Neural crest cell (in vitro differentiated cells): ENCODE data around the gene SF3A2. TPM values are rescaled to one million over a fixed set of nuclear protein-coding genes. Genes with fewer than 3 reads are reported as not detected.
A peak's percentile ranks its signal among the peaks of the same experiment; 100 is the strongest.

ENCODE experiments used
- DNase-seq: peaks from one replicate; pipeline ENCODE4 v3.0.0; 2021; ENCODE audit warnings: low read depth, mixed read lengths, low spot score
- H3K27ac Mint-ChIP-seq: one replicate; pipeline ENCODE4 v1.8.0; 2021; ENCODE audit warnings: mild to moderate bottlenecking, mixed read lengths; ENCODE audit not compliant: unreplicated experiment
- H3K27me3 Mint-ChIP-seq: 2 replicates; pipeline ENCODE4 v1.8.0; 2021; ENCODE audit warnings: low read depth, mild to moderate bottlenecking, mixed read lengths
- H3K36me3 Mint-ChIP-seq: 2 replicates; pipeline ENCODE4 v1.8.0; 2021; ENCODE audit warnings: low read depth, mild to moderate bottlenecking, mixed read lengths
- H3K4me1 Mint-ChIP-seq: 2 replicates; pipeline ENCODE4 v1.8.0; 2021; ENCODE audit warnings: mixed read lengths
- H3K4me3 Mint-ChIP-seq: one replicate; pipeline ENCODE4 v1.8.0; 2021; ENCODE audit warnings: mild to moderate bottlenecking, mixed read lengths
- H3K9me3 Mint-ChIP-seq: 2 replicates; pipeline ENCODE4 v1.8.0; 2021; ENCODE audit warnings: mixed read lengths
- total RNA-seq: library from RNA; stranded (reverse); gene quantifications from 2 replicates; pipeline ENCODE4 v1.2.1, GENCODE V29; 2021
- TF ChIP-seq, protein P1 (sequence below): fragments of 200-600 bp; sonication (generic); conservative IDR thresholded peaks from 2 replicates; pipeline ENCODE4 v1.5.0; 2021; ENCODE audit warnings: antibody characterized with exemption, mild to moderate bottlenecking

The SF3A2 gene
- total RNA-seq, 1 donor from 2014 or later, result 189 TPM

DNA sequence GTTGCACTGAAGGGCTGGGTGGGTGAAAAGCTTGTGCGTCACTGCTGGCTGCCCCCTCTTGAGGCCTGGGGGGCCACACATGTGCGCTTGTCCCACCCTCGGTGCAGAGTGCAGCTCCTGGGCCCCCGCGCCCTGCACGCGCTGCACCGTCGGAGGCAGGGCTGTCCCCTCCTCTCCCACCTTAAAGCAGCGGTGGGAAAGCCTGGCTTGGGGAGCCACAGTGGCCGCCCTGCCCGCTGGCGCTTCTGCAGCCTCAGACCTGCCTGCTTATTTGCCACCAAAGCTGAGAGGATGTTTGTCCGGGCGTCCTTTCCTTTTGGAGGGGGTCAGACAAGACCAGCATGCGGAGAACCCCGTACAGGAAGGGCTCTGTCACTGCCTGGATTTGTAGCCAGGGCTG, 27.2 kb upstream of the SF3A2 start:
- no peaks in the 10 kb centered on the region for H3K27me3 Mint-ChIP-seq
- peaks cover 5% of the 10 kb centered on the region for H3K36me3 Mint-ChIP-seq
- H3K27ac Mint-ChIP-seq, result peak overlapping the region; percentile 62
- no peak for DNase-seq
- TF ChIP-seq, protein P1, sequence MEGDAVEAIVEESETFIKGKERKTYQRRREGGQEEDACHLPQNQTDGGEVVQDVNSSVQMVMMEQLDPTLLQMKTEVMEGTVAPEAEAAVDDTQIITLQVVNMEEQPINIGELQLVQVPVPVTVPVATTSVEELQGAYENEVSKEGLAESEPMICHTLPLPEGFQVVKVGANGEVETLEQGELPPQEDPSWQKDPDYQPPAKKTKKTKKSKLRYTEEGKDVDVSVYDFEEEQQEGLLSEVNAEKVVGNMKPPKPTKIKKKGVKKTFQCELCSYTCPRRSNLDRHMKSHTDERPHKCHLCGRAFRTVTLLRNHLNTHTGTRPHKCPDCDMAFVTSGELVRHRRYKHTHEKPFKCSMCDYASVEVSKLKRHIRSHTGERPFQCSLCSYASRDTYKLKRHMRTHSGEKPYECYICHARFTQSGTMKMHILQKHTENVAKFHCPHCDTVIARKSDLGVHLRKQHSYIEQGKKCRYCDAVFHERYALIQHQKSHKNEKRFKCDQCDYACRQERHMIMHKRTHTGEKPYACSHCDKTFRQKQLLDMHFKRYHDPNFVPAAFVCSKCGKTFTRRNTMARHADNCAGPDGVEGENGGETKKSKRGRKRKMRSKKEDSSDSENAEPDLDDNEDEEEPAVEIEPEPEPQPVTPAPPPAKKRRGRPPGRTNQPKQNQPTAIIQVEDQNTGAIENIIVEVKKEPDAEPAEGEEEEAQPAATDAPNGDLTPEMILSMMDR, result no peak
- no peaks in the 10 kb centered on the region for H3K4me1 Mint-ChIP-seq
- no peaks in the 10 kb centered on the region for H3K9me3 Mint-ChIP-seq
- no peak overlapping the region for H3K4me3 Mint-ChIP-seq

DNA sequence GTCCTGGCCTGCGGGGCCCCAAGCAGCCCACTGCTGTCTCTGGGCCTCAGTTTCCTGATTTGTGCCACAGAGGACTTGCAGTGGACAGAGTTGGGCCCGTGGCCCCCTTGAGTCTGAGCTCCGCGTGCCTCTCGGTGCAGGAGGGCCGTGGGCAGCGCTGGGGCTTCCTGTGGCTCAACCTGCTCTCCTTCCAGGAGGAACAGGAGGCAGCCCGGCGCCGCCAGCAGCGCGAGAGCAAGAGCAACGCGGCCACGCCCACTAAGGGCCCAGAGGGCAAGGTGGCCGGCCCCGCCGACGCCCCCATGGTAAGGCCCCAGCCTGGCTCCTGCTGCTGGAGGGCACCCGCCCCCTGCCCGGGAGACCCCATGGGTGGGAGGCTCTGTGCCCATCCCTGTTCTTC, 26.4 kb upstream of the SF3A2 start:
- no peaks in the 10 kb centered on the region for H3K4me1 Mint-ChIP-seq
- H3K27me3 Mint-ChIP-seq, result no peaks in the 10 kb centered on the region
- H3K36me3 Mint-ChIP-seq, result peaks cover 5% of the 10 kb centered on the region
- H3K27ac Mint-ChIP-seq, result no peak overlapping the region
- H3K9me3 Mint-ChIP-seq, result no peaks in the 10 kb centered on the region
- TF ChIP-seq, protein P1, result no peak
- DNase-seq, result no peak
- no peak overlapping the region for H3K4me3 Mint-ChIP-seq

DNA sequence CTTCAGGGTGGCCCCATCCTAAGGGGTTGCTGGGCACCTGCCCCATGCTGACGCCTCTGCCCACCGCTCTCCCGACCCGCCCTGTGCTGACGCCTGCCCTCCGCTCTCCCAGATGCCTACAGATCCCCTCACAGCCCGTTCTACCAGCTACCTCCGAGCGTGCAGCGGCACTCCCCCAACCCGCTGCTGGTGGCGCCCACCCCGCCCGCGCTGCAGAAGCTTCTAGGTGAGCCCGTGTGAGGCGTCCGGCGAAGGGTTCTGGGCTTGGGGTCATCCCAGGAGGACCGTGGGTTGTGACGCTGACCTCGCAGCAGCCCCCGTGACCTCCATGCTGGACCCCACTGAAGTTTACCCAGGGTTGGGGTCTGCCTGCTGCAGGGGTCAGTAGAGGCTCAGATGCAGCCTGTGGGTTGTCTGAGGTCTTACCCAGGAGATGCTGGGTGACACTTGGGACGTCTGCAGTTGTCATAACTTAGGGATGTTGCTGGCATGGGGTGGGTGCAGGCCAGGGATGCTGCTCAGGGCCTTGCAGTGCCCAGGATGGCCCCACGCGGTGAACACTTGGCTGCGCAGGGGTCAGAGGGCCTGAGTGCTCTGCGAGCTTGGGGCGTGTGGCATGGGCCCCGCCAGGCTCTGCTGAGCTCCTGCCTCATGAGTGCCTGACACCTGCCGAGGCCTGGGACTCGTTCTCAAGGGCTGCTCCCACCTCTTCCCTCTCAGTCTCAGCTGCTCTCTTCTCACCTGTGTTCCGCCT, 25.5 kb upstream of the SF3A2 start:
- TF ChIP-seq, protein P1, result no peak
- DNase-seq, result no peak
- H3K4me1 Mint-ChIP-seq, result no peaks in the 10 kb centered on the region
- no peak overlapping the region for H3K27ac Mint-ChIP-seq
- H3K27me3 Mint-ChIP-seq, result no peaks in the 10 kb centered on the region
- no peak overlapping the region for H3K4me3 Mint-ChIP-seq
- H3K36me3 Mint-ChIP-seq, result peaks cover 5% of the 10 kb centered on the region
- no peaks in the 10 kb centered on the region for H3K9me3 Mint-ChIP-seq

DNA sequence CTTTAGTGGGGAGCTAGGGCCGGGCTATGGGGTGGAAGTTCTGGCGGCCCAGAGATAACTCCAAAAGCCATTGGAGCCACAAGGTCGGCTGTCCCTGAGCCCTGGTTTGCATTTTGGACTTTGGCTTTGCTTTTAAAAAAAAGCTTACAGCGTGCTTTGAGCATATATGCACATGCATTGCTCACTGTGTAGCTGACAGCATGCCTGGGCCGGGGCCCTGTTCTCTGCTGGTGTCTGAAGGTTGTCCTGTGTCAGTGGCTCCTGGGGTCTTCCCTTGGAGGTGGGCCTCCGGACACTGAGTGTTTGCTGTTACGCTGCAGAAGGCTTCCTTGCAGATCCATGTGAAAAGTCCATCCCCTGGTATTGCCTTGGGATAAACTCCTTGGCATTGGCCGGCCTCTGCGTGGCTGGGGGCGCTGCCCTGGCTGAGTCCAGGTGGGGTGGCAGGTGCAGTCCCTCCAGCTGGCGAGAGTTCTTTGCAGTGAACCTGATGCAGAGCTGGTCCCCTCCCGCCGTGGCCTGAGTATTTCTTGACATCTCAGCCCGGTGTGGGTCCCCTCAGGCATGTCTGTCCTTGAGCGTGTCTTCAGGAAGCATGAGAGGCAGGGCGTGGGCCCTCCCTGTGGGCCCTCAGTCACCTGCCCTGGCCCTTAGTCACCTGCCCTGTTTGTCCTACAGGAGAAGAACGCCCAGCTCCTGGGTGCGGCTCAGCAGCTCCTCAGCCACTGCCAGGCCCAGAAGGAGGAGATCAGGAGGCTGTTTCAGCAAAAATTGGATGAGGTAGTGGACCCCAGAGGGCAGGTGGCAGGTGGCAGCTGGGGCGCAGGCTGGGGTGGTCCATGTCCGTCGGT, 23.5 kb upstream of the SF3A2 start:
- Mint-ChIP-seq H3K4me3 (no peak overlapping the region), H3K9me3 (no peaks in the 10 kb centered on the region), H3K36me3 (peaks cover 9% of the 10 kb centered on the region), H3K4me1 (no peaks in the 10 kb centered on the region), H3K27me3 (no peaks in the 10 kb centered on the region), H3K27ac (no peak overlapping the region)
- no peak for DNase-seq
- TF ChIP-seq, protein P1, result no peak

DNA sequence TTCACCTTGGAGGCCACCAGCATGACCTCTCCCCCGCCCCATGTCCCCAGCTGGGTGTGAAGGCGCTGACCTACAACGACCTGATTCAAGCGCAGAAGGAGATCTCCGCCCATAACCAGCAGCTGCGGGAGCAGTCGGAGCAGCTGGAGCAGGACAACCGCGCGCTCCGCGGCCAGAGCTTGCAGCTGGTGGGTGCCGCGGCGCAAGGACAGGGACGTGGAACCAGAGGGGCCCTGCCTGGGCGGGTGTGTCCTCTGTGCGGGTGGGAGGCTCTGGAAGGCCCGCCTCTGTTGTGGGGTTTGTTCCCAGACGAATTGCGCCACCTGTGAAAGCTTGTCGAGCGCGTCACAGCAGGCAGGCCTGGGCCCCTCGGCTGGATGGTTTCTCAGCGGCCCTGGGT, 22.8 kb upstream of the SF3A2 start:
- H3K27ac Mint-ChIP-seq, result no peak overlapping the region

More for the DNA sequence above, 22.8 kb upstream of the SF3A2 start:
- no peak for DNase-seq
- Mint-ChIP-seq H3K36me3 (peaks cover 9% of the 10 kb centered on the region), H3K4me3 (no peak overlapping the region), H3K4me1 (no peaks in the 10 kb centered on the region), H3K27me3 (no peaks in the 10 kb centered on the region), H3K9me3 (no peaks in the 10 kb centered on the region)
- TF ChIP-seq, protein P1, result no peak
